IPS-20b (cell line): ENCODE results near the gene TIMM23.
A peak's percentile ranks its signal among the peaks of the same experiment; 100 is the strongest.
"Not testable (repeated sequence)": the region's sequence is repeated elsewhere in the genome, so short reads cannot be mapped to it uniquely, and the experiment has no call there.

Experiments used
- H3K27ac ChIP-seq: one replicate; pipeline ENCODE4 v1.5.1; 2013; ENCODE audit warnings: low read length
- H3K27me3 ChIP-seq: 2 replicates; pipeline ENCODE4 v1.6.1; 2013; ENCODE audit warnings: mild to moderate bottlenecking, low read length, inconsistent platforms; ENCODE audit not compliant: insufficient read depth
- H3K36me3 ChIP-seq: 2 replicates; pipeline ENCODE4 v1.6.1; 2013; ENCODE audit warnings: low read depth, mild to moderate bottlenecking, inconsistent platforms, low read length, moderate library complexity; ENCODE audit not compliant: insufficient read depth
- H3K4me1 ChIP-seq: 2 replicates; pipeline ENCODE4 v1.6.1; 2013; ENCODE audit warnings: mild to moderate bottlenecking, control low read depth, inconsistent platforms, low read length, moderate library complexity; ENCODE audit not compliant: insufficient read depth
- H3K4me3 ChIP-seq: 2 replicates; pipeline ENCODE4 v1.5.1; 2013; ENCODE audit warnings: mild to moderate bottlenecking, low read length, inconsistent platforms
- H3K9ac ChIP-seq: 2 replicates; pipeline ENCODE4 v1.6.1; 2013; ENCODE audit warnings: low read depth, mild to moderate bottlenecking, inconsistent platforms, low read length, moderate library complexity
- H3K9me3 ChIP-seq: 2 replicates; pipeline ENCODE4 v1.6.1; 2013; ENCODE audit warnings: mild to moderate bottlenecking, low read depth, low read length, inconsistent platforms; ENCODE audit not compliant: insufficient read depth

TIMM23 gene, protein sequence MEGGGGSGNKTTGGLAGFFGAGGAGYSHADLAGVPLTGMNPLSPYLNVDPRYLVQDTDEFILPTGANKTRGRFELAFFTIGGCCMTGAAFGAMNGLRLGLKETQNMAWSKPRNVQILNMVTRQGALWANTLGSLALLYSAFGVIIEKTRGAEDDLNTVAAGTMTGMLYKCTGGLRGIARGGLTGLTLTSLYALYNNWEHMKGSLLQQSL

DNA sequence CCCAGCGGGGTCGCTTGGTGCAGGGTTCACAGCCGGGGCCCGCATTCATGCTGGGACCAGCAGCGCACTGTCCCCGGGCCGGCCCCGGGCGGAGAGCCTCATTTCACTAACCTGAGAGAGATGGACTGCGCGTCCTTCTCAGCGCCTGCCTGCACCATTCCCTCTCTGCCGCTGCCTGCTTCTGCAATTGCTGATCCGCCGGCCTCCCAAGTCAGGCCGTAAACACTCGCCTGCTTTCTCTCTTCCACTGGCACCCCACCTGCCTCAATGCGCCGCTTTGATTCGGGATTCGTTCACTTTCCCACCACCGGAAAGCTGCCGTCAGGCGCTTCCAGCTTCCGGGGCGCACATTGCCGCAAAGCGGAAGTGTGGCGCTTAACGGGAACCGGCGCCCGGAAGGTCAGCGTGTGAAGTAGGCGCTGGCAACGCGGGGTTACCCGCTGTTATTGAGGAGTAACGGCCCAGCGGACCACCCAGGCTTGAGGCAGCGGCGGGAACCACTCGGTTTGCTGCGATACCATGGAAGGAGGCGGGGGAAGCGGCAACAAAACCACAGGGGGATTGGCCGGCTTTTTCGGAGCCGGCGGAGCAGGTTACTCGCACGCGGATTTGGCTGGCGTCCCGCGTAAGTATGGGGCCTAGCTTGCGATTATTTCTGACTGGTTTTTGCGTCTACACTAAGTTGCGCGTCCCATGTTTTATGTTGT lies at the start of gene TIMM23:
Gene TIMM23 (plus strand): TSS at position 384 of the 707 bp plus-strand sequence. CDS start 136 bp downstream, at position 520.
- H3K9ac ChIP-seq, result peak within 1 kb of the TSS; percentile 96

DNA sequence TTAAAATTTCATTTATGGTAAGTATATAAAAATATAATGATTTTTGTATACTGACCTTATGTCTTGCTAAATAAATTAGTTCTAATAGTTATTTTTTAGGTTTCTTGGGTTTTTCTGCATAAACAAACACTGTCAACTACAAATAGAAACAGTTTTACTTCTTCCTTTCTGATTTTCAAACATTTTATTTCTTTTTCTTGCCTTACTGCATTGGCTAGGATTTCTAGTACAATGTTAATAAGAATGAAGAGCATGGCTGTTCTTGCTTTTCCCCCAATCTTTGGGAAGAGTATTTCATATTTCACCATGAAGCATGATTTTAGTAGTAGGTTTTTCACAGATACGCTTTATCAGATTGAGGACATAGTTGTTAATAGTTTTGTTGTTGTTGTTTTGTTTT lies 45.5 kb upstream of the TIMM23 start:
- not testable (repeated sequence) for H3K9me3 ChIP-seq, H3K4me1 ChIP-seq, H3K36me3 ChIP-seq, H3K9ac ChIP-seq, H3K27me3 ChIP-seq, H3K27ac ChIP-seq, H3K4me3 ChIP-seq

More for the DNA sequence above, at the start of gene TIMM23:
- peak within 1 kb of the TSS; percentile 95 for H3K4me3 ChIP-seq
- not testable (repeated sequence) for H3K36me3 ChIP-seq, H3K9me3 ChIP-seq, H3K27me3 ChIP-seq, H3K27ac ChIP-seq, H3K4me1 ChIP-seq

DNA sequence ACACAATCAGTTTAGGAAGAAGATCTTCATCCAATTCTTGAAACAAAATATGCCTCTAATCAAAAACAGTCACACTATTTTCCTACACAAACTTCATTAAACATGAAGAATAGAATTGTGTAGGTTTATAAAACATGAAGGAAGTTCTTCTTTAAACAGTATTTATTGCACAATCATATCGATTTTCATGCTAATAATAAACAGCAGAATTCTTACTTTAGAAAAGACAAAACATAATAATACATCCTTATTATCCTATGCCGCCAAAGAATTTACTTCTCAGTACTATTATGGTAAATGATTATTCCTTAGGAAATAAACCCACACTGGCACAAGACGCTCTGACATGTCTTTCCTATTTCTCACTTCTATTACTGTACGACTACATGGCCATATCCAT lies 41.0 kb upstream of the TIMM23 start:
- H3K9me3 ChIP-seq, H3K9ac ChIP-seq, H3K4me3 ChIP-seq, H3K27me3 ChIP-seq, H3K27ac ChIP-seq, H3K4me1 ChIP-seq: not testable (repeated sequence)
- peaks cover 10% of the 10 kb centered on the region; the same call in 1 of the 2 replicates for H3K36me3 ChIP-seq

DNA sequence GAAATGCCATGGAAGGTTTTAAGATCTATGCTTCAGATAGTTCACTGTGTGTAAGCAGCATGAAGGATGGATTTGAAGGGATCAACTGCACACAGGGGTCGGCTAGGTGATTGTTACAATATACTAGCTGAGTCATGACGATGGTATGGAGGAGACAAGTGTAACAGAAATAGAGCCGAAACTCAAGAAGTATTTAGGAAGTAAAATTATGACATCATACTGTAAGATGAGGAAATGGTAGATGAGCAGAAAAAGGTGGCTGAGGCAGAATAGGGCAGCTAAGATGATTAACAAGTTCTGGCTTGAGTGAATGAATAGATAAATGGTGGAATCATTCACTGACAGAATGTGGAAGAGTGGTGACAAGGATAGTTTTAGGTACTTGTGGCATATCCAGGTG lies 37.5 kb upstream of the TIMM23 start:
- H3K27me3 ChIP-seq, H3K9ac ChIP-seq: not testable (repeated sequence)

DNA sequence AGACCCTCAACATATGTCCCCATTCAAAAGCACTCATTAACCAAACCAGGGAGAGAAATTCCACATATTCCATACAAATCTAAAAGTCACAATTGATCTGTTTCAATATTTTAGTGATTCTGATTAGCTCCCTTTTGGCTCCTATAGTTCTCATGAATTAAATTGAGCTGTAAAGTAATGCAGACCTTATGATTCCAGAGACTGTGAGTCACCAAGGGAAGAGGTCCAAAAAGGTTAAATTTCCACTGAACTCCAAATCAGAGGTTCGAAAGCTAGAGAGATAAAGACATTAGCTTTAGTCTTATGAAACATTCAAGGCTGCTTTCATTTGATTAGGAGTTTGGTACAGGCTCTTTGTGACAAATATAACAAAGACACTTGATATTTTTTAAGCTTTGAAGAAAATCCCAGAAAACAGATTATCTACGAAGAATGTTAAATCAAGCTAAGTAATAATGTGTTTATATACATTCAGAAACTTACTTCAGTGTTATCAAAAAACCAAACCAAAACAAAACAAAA lies 33.1 kb upstream of the TIMM23 start:
- H3K36me3 ChIP-seq, H3K4me1 ChIP-seq, H3K9me3 ChIP-seq, H3K27me3 ChIP-seq, H3K27ac ChIP-seq, H3K9ac ChIP-seq, H3K4me3 ChIP-seq: not testable (repeated sequence)

More for the DNA sequence above, 37.5 kb upstream of the TIMM23 start:
- not testable (repeated sequence) for H3K4me1 ChIP-seq, H3K27ac ChIP-seq, H3K36me3 ChIP-seq, H3K9me3 ChIP-seq, H3K4me3 ChIP-seq

DNA sequence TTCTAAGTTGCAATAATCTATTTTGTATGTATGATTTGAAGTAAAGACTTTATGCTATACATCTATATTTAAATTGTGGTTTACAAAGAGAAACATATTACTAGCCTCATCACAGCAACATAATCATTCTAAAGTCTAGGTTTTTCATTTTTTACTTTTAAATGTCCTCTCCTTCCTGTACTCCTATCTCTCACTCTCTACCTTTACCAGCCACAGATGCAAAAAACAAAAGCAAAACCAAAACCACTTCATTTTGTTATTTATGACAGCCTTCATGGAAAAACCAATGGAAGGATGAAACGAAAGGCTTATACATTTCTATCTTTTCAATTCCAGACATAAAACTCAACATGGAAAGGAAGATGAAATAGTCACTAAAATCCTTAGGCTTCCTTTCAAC lies 31.1 kb upstream of the TIMM23 start:
- H3K27me3 ChIP-seq, H3K4me1 ChIP-seq, H3K27ac ChIP-seq, H3K4me3 ChIP-seq, H3K36me3 ChIP-seq, H3K9me3 ChIP-seq, H3K9ac ChIP-seq: not testable (repeated sequence)

DNA sequence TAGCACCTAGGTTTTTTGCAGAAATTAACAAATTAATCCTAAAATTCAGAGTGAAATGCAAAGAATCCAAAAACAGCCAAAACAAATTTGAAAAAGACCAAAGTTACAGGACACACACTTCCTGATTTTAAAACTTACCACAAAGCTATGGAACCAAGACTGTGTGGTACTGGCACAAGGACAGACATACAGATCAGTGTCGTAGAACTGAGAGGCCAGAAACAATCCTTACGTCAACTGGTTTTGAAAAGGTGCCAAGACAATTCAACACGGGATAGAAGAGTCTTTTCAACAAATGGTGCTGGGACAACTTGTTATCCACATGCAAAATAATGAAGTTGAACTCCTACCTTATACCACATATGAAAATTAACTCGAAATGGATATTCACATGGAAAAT lies 26.8 kb upstream of the TIMM23 start:
- H3K4me3 ChIP-seq, H3K9ac ChIP-seq, H3K9me3 ChIP-seq, H3K4me1 ChIP-seq, H3K27me3 ChIP-seq, H3K36me3 ChIP-seq, H3K27ac ChIP-seq: not testable (repeated sequence)

DNA sequence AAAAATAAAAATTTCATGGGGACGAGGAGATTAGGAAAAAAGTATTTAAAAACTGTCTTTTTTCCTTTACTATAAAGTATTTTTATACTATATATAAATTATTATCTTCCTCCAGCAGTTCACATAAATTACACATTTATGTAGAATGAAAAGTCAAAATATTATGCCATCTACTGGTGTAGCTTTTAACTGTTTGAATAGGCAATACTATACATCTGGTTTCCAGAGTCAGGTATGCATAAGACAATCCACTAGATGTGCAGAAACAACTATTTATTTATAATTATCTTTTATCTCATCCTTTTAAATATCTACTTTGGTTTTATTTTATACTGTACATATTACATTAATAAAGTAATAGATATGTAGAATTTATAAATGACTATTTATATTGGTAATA lies 24.9 kb upstream of the TIMM23 start:
- not testable (repeated sequence) for H3K9me3 ChIP-seq, H3K36me3 ChIP-seq, H3K4me1 ChIP-seq, H3K27me3 ChIP-seq, H3K4me3 ChIP-seq, H3K27ac ChIP-seq, H3K9ac ChIP-seq

DNA sequence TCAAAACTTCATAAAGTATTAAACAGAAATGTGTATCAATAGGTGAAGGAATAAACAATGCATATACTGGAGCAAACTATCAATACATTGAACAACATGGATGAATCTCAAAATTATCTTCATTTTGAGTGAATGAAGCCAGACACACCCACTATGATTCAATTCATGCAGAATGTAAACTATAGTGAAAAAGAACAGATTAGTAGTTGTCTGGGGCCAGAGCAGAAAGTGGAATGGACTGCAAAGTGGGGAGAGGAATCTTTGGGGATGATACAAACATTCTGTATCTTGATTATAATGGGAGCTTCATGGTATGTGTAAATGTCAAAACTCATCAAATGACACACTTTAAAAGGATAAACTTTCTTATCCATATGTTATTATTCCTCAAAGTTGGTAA lies 23.5 kb upstream of the TIMM23 start:
- H3K27me3 ChIP-seq, H3K4me3 ChIP-seq, H3K27ac ChIP-seq, H3K9ac ChIP-seq, H3K9me3 ChIP-seq, H3K4me1 ChIP-seq: not testable (repeated sequence)
- peaks cover 17% of the 10 kb centered on the region for H3K36me3 ChIP-seq

DNA sequence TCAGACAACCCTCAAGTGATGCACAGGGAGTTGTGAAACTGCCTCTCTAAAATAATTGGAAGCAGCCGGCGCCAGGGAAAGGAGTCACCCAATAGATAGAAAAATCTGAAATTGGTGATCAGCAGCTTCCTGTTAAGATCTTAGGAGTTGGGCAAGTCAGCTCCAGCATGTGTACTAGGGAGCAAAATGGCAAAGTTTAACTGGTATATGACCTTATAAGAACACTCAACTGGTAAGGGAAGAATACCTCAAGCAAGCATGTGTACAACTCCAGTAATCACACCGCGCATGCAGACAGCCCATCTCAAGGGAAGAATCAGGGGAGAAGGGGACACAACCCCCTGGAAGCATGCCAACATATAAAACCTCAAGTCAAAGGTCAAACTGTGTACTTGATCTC lies 17.9 kb upstream of the TIMM23 start:
- H3K4me3 ChIP-seq, H3K36me3 ChIP-seq, H3K9ac ChIP-seq, H3K9me3 ChIP-seq, H3K27me3 ChIP-seq, H3K27ac ChIP-seq, H3K4me1 ChIP-seq: not testable (repeated sequence)

DNA sequence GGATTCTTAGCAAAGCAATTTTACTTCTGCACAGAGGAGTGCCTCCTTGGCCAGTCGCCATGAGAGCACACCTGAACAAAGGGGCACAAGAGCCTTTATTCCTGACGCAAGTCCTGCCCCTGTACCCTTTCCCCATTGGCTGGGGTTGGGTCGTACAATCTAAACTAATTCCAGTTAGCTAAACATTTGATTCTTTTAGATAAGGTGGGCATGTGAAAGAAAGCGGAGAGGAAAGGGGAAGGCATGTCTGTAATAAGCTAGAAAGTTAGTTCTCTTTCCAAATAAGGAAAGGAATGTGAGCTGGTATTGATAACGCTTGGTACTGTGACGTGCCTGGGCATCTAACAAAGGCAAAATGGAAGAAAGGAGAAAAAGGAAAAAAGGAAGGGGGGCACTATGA lies 15.7 kb upstream of the TIMM23 start:
- H3K9ac ChIP-seq, H3K27ac ChIP-seq, H3K4me3 ChIP-seq, H3K4me1 ChIP-seq, H3K27me3 ChIP-seq, H3K36me3 ChIP-seq, H3K9me3 ChIP-seq: not testable (repeated sequence)

DNA sequence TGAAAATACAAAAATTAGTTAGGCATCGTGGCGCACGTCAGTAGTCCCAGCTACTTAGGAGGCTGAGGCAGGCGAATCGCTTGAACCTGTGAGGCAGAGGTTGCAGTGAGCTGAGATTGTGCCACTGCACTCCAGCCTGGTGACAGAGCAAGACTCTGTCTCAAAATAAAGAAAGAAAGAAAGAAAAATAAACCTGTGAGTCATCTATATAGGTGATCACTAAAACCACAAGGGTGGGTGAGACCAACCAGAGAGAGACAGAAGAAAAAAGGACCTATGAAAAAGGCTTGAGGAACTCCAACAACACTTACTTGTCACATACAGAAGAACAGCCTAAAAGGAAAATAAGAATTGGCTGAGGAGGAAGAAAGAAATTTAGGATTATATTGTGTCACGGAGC lies 14.4 kb upstream of the TIMM23 start:
- H3K4me3 ChIP-seq, H3K4me1 ChIP-seq, H3K9me3 ChIP-seq, H3K9ac ChIP-seq, H3K27ac ChIP-seq, H3K27me3 ChIP-seq, H3K36me3 ChIP-seq: not testable (repeated sequence)
